GM10248 (cell line): ENCODE measurements around the gene MTCL1.

Experiments
- CTCF ChIA-PET: fragments of 300-600 bp; sonication (Branson Sonifier 250); formaldehyde crosslinking; extraction: SDS; loops from one replicate; lab custom pipeline; 2021; ENCODE audit warnings: antibody characterized with exemption; lab: Yijun Ruan, JAX
- POLR2A ChIA-PET: fragments of 350-650 bp; sonication (Branson Sonifier 250); formaldehyde crosslinking; extraction: SDS; loops from one replicate; lab custom pipeline; 2020; ENCODE audit warnings: antibody characterized with exemption; lab: Yijun Ruan, JAX
- DNase-seq: peaks from one replicate; pipeline ENCODE4 v3.0.0; 2012; ENCODE audit errors: extremely low spot score
- CTCF ChIP-seq: IDR thresholded peaks from 2 replicates; pipeline ENCODE4 v1.5.1; 2012; ENCODE audit warnings: mild to moderate bottlenecking, low read depth; ENCODE audit errors: extremely low read depth, missing control alignments, control extremely low read depth

Gene MTCL1

GRCh38 chr18:8751692-8752091 lies 46.3 kb downstream of the MTCL1 start:
- POLR2A ChIA-PET: no interaction called here

GRCh38 chr18:8752329-8752728 lies 47.0 kb downstream of the MTCL1 start:
- DNase-seq: no peak
- ChIA-PET CTCF (interaction anchor here (1.5 kb wide), 1 partner anchor 15 kb away, joined by 3 read pairs; no protein-coding TSS in a partner anchor), POLR2A (no interaction called here)
- no peak for TF ChIP-seq CTCF

More at GRCh38 chr18:8751692-8752091, 46.3 kb downstream of the MTCL1 start:
- DNase-seq: no peak
- CTCF ChIA-PET: interaction anchor here (1.5 kb wide), 1 partner anchor 14 kb away, joined by 3 read pairs; no protein-coding TSS in a partner anchor
- no peak for TF ChIP-seq CTCF

GRCh38 chr18:8754995-8755960 lies 49.9 kb downstream of the MTCL1 start:
- ChIA-PET POLR2A (no interaction called here), CTCF (no interaction called here)
- DNase-seq: no peak
- no peak for TF ChIP-seq CTCF

- no peak for DNase-seq
- no peak for TF ChIP-seq CTCF
- ChIA-PET POLR2A (no interaction called here), CTCF (no interaction called here)
Measured at GRCh38 chr18:8756571-8756970, 51.2 kb downstream of the MTCL1 start.

- DNase-seq: no peak
- POLR2A ChIA-PET: no interaction called here
- TF ChIP-seq CTCF: no peak
- CTCF ChIA-PET: no interaction called here
Measured at GRCh38 chr18:8757396-8757997, 52.1 kb downstream of the MTCL1 start.

GRCh38 chr18:8758466-8758865 lies 53.1 kb downstream of the MTCL1 start:
- DNase-seq: no peak
- CTCF ChIA-PET: no interaction called here
- POLR2A ChIA-PET: no interaction called here
- no peak for TF ChIP-seq CTCF
